Upper lobe of left lung (tissue), 4 donors: ENCODE results near the gene OAS1.

Source experiments
- EP300 ChIP-seq, 4 donors: sonication (generic); formaldehyde crosslinking; IDR thresholded peaks; one replicate each; pipeline ENCODE4 v1.5.1; 2017; ENCODE audit warnings: antibody characterized with exemption in 4 of 4, control low read depth in 2 of 4
- POLR2A ChIP-seq, 4 donors: fragments of 450-650 bp; IDR thresholded peaks; one replicate each; pipeline ENCODE4 v1.5.1; 2016 to 2017; ENCODE audit warnings: antibody characterized with exemption in 4 of 4, mild to moderate bottlenecking in 2 of 4
- POLR2AphosphoS5 ChIP-seq, 2 donors: sonication (generic); formaldehyde crosslinking; IDR thresholded peaks; one replicate each; pipeline ENCODE4 v1.5.1; 2017; ENCODE audit warnings: antibody characterized with exemption in 2 of 2
- TF ChIP-seq, protein P1 (sequence below), 6 experiments: fragments of 450-650 bp in 4 of 6; fragments of 200-600 bp in 2 of 6; sonication (generic) in 2 of 6; IDR thresholded peaks; one replicate each; pipeline ENCODE4 v1.5.1; 2016 to 2019; ENCODE audit warnings: antibody characterized with exemption in 6 of 6

GRCh38 chr12:112932485-112933128, 25.8 kb downstream of the OAS1 start:
- TF ChIP-seq, protein P1, sequence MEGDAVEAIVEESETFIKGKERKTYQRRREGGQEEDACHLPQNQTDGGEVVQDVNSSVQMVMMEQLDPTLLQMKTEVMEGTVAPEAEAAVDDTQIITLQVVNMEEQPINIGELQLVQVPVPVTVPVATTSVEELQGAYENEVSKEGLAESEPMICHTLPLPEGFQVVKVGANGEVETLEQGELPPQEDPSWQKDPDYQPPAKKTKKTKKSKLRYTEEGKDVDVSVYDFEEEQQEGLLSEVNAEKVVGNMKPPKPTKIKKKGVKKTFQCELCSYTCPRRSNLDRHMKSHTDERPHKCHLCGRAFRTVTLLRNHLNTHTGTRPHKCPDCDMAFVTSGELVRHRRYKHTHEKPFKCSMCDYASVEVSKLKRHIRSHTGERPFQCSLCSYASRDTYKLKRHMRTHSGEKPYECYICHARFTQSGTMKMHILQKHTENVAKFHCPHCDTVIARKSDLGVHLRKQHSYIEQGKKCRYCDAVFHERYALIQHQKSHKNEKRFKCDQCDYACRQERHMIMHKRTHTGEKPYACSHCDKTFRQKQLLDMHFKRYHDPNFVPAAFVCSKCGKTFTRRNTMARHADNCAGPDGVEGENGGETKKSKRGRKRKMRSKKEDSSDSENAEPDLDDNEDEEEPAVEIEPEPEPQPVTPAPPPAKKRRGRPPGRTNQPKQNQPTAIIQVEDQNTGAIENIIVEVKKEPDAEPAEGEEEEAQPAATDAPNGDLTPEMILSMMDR (IDR thresholded peaks at IDR 0.05) = no peak
- TF ChIP-seq POLR2AphosphoS5 (IDR thresholded peaks at IDR 0.05) = no peak
- TF ChIP-seq EP300 (IDR thresholded peaks at IDR 0.05) = no peak
- TF ChIP-seq POLR2A (IDR thresholded peaks at IDR 0.05) = no peak
